Measurements from ENCODE around the gene SHTN1. TPM values are rescaled to one million over a fixed set of nuclear protein-coding genes. Genes with fewer than 3 reads are reported as not detected.

The SHTN1 gene
- total and polyA plus RNA-seq, 8 donors = 7.4 to 49.1 (median 15.7) TPM

DNA sequence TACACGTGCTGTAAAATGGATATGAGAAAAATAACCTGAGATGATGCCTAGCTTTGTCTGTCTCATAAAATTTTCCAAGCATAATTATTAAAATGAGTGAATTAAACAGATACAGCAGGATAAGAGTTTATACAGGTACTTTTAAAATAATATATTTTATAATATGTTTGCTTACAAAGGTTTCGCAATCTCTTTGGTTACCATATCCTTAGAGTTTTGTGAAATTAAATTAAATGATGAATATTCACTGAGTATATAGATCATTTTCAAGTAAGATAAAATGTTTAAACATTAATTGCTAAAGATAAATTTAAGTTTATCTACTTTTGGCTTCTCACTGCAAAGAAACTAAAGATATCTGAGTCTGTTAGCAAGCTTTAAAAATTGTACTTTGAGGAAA is 11.4 kb downstream of the SHTN1 start:
- no peaks in the 10 kb centered on the region for H3K9me3 ChIP-seq
- H3K4me1 ChIP-seq = peaks cover 0 to 12% (median 0%) of the 10 kb centered on the region in 4 donors
- H3K4me3 ChIP-seq = no peak overlapping the region
- intact Hi-C loops (cut with DNase I; ENCODE audit: low total_unique reads) = no loop called here
- TF ChIP-seq, protein P1, sequence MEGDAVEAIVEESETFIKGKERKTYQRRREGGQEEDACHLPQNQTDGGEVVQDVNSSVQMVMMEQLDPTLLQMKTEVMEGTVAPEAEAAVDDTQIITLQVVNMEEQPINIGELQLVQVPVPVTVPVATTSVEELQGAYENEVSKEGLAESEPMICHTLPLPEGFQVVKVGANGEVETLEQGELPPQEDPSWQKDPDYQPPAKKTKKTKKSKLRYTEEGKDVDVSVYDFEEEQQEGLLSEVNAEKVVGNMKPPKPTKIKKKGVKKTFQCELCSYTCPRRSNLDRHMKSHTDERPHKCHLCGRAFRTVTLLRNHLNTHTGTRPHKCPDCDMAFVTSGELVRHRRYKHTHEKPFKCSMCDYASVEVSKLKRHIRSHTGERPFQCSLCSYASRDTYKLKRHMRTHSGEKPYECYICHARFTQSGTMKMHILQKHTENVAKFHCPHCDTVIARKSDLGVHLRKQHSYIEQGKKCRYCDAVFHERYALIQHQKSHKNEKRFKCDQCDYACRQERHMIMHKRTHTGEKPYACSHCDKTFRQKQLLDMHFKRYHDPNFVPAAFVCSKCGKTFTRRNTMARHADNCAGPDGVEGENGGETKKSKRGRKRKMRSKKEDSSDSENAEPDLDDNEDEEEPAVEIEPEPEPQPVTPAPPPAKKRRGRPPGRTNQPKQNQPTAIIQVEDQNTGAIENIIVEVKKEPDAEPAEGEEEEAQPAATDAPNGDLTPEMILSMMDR (IDR thresholded peaks at IDR 0.05) = no peak
- TF ChIP-seq POLR2A (IDR thresholded peaks at IDR 0.05) (no peak), POLR2AphosphoS5 (IDR thresholded peaks at IDR 0.05) (no peak), EP300 (IDR thresholded peaks at IDR 0.05) (no peak)
- 94 to 98% (median 96%) methylated on average over 2 of the region's 2 CpGs for WGBS, 5 donors
- no peaks in the 10 kb centered on the region for H3K36me3 ChIP-seq
- DNase-seq = no peak
- no peaks in the 10 kb centered on the region for H3K27me3 ChIP-seq
- no peak overlapping the region for H3K27ac ChIP-seq

DNA sequence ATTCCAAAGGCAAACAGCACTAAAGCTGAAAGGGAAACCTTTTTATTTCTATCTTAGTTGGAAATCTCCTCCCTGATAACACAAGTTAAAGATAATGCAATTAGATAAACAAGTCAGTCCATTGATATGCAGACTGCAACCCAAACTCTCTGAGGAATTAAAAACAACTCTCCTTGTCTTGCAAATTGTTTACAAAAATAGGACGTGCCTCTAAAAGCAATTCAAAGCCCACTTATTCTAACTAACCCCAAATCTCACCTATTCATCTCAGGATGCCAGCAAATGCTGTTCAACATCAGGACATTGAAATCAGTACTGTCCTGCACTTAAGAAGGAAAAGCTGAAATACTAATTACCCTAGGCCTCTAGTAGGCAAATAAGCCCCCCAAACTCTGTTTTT is 12.8 kb downstream of the SHTN1 start:
- peaks cover 0 to 12% (median 0%) of the 10 kb centered on the region in 4 donors for H3K4me1 ChIP-seq

DNA sequence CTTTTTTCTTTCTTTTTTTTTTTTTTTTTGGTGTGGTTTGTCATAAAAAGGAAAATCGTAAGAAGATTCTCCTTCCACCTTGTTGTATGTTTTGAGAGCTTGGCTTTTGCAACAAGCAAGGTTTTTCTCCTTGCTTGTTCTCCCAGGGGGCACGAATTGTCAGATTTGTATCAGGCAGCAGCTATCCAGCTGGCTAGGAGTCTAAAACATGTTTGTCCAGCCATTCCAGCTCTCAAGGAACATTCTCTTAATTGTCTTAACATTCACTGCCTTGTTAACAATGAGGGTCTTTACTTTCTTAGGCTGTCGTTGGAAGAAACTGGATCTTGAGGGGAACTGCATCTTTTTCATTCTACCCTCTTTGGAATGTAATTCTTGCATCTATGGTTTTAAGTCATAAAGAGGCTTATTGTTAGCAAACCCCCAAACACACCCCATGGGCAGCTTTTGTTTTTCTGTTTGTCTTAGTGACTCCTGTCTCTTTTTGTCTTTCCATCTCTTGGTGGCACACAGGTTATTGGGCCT is 14.6 kb downstream of the SHTN1 start:
- H3K9me3 ChIP-seq = no peaks in the 10 kb centered on the region
- intact Hi-C loops (cut with DNase I; ENCODE audit: low total_unique reads) = no loop called here
- TF ChIP-seq POLR2AphosphoS5 (IDR thresholded peaks at IDR 0.05) (no peak), POLR2A (IDR thresholded peaks at IDR 0.05) (no peak), EP300 (IDR thresholded peaks at IDR 0.05) (no peak)
- TF ChIP-seq, protein P1 (IDR thresholded peaks at IDR 0.05) = no peak
- no peak overlapping the region for H3K27ac ChIP-seq
- DNase-seq = no peak
- WGBS, 5 donors = 68 to 77% (median 70%) methylated on average over 3 of the region's 3 CpGs
- H3K27me3 ChIP-seq = no peaks in the 10 kb centered on the region
- no peaks in the 10 kb centered on the region for H3K36me3 ChIP-seq
- H3K4me1 ChIP-seq = peaks cover 0 to 12% (median 0%) of the 10 kb centered on the region in 4 donors
- H3K4me3 ChIP-seq = no peak overlapping the region

More for the DNA sequence above, 12.8 kb downstream of the SHTN1 start:
- intact Hi-C loops (cut with DNase I; ENCODE audit: low total_unique reads) = no loop called here
- Histone ChIP-seq H3K9me3 (no peaks in the 10 kb centered on the region), H3K27ac (no peak overlapping the region), H3K4me3 (no peak overlapping the region), H3K27me3 (no peaks in the 10 kb centered on the region), H3K36me3 (no peaks in the 10 kb centered on the region)
- WGBS, 5 donors = 65 to 72% (median 69%) methylated on average over 1 of the region's 1 CpG
- TF ChIP-seq EP300 (IDR thresholded peaks at IDR 0.05) (no peak), POLR2A (IDR thresholded peaks at IDR 0.05) (no peak), POLR2AphosphoS5 (IDR thresholded peaks at IDR 0.05) (no peak)
- TF ChIP-seq, protein P1 (IDR thresholded peaks at IDR 0.05) = no peak
- no peak for DNase-seq

DNA sequence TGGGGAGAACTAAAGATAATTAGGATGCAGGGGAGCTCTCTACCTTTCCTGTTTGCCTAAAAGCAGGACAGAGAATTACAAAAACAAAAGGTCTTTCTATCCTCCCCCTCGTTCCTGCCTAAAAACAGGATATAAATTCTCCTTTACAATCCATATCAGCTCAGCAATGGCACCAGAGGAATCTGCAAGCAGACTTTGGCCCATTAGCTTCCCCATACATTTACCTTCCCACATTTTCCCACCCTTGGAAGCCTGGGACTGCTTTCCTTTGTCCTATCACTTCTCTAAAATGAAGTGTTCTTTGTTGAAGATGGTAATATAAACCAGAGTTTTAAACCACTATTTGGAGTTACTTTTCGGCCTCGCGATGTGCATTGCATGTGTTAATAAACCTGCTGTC is 15.5 kb downstream of the SHTN1 start:
- WGBS, 5 donors = 79 to 89% (median 81%) methylated on average over 4 of the region's 4 CpGs
- no peak for DNase-seq

More for the DNA sequence above, 15.5 kb downstream of the SHTN1 start:
- Histone ChIP-seq H3K4me1 (peaks cover 0 to 4% (median 0%) of the 10 kb centered on the region in 4 donors), H3K27me3 (no peaks in the 10 kb centered on the region), H3K27ac (no peak overlapping the region), H3K4me3 (no peak overlapping the region), H3K9me3 (no peaks in the 10 kb centered on the region), H3K36me3 (no peaks in the 10 kb centered on the region)
- intact Hi-C loops (cut with DNase I; ENCODE audit: low total_unique reads) = no loop called here
- TF ChIP-seq POLR2A (IDR thresholded peaks at IDR 0.05) (no peak), EP300 (IDR thresholded peaks at IDR 0.05) (no peak), POLR2AphosphoS5 (IDR thresholded peaks at IDR 0.05) (no peak)
- TF ChIP-seq, protein P1 (IDR thresholded peaks at IDR 0.05) = no peak

Measured in stomach (tissue), 9 donors.